ENCODE measurements around the gene SSC5D.

DNA sequence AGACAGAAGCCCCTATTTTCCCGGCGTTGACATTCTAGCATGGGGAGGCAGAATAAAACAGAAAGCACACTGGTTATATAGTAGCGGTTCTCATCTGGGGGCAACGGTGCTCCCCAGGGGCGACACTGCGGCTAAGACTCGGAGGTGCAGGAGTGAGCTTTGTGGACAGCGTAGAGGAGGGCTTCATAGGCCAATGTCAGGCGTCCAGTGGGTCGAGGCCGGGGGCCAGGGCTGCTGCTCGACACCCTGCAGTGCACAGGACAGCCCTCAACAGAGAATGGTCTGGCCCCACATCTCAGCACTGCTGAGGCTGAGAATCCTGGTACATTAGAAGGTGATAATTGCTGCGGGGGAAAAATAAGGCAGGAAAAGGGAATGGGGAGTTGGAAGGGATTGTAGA is 10.3 kb upstream of the SSC5D start:
- TF ChIP-seq, protein P1, sequence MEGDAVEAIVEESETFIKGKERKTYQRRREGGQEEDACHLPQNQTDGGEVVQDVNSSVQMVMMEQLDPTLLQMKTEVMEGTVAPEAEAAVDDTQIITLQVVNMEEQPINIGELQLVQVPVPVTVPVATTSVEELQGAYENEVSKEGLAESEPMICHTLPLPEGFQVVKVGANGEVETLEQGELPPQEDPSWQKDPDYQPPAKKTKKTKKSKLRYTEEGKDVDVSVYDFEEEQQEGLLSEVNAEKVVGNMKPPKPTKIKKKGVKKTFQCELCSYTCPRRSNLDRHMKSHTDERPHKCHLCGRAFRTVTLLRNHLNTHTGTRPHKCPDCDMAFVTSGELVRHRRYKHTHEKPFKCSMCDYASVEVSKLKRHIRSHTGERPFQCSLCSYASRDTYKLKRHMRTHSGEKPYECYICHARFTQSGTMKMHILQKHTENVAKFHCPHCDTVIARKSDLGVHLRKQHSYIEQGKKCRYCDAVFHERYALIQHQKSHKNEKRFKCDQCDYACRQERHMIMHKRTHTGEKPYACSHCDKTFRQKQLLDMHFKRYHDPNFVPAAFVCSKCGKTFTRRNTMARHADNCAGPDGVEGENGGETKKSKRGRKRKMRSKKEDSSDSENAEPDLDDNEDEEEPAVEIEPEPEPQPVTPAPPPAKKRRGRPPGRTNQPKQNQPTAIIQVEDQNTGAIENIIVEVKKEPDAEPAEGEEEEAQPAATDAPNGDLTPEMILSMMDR (IDR thresholded peaks at IDR 0.05): no peak
- no peak for TF ChIP-seq ZFX (IDR thresholded peaks at IDR 0.05; ENCODE audit: borderline replicate concordance)

Data from 22Rv1 (cell line).